ENCODE measurements around the gene SERPINE2.

The SERPINE2 gene

GRCh38 chr2:223981241-223981640, 57.8 kb downstream of the SERPINE2 start:
- no peak overlapping the region for H3K27ac ChIP-seq
- H3K27me3 ChIP-seq, result no peaks in the 10 kb centered on the region
- no peak overlapping the region for H3K4me3 ChIP-seq
- no peaks in the 10 kb centered on the region for H3K9me3 ChIP-seq
- peaks cover 11% of the 10 kb centered on the region for H3K4me1 ChIP-seq
- H3K36me3 ChIP-seq, result peaks cover 37% of the 10 kb centered on the region
- H4K20me1 ChIP-seq, result no peaks in the 10 kb centered on the region
- no peak overlapping the region for H3K9ac ChIP-seq
- TF ChIP-seq Cebpa-rat (IDR thresholded peaks at IDR 0.05), result no peak
- H3K4me2 ChIP-seq, result no peak overlapping the region

GRCh38 chr2:223980803-223981202, 58.3 kb downstream of the SERPINE2 start:
- peak overlapping the region; percentile 25; the same call in 1 of the 2 replicates for H3K4me2 ChIP-seq
- H3K27me3 ChIP-seq, result no peaks in the 10 kb centered on the region
- TF ChIP-seq Cebpa-rat (IDR thresholded peaks at IDR 0.05), result no peak
- H3K9me3 ChIP-seq, result no peaks in the 10 kb centered on the region
- no peak overlapping the region for H3K27ac ChIP-seq
- peaks cover 11% of the 10 kb centered on the region for H3K4me1 ChIP-seq
- H3K9ac ChIP-seq, result no peak overlapping the region
- peaks cover 32% of the 10 kb centered on the region for H3K36me3 ChIP-seq
- no peaks in the 10 kb centered on the region for H4K20me1 ChIP-seq
- no peak overlapping the region for H3K4me3 ChIP-seq

- peaks cover 32% of the 10 kb centered on the region for H3K36me3 ChIP-seq
- peaks cover 11% of the 10 kb centered on the region for H3K4me1 ChIP-seq
- TF ChIP-seq Cebpa-rat (IDR thresholded peaks at IDR 0.05), result no peak
- H3K9ac ChIP-seq, result 0 out of 2 replicates have a peak overlapping the region, but pooled peaks have one; percentile 23
- H3K27ac ChIP-seq, result no peak overlapping the region
- H3K27me3 ChIP-seq, result no peaks in the 10 kb centered on the region
- no peak overlapping the region for H3K4me3 ChIP-seq
- H4K20me1 ChIP-seq, result no peaks in the 10 kb centered on the region
- no peaks in the 10 kb centered on the region for H3K9me3 ChIP-seq
- peak overlapping the region; percentile 25 for H3K4me2 ChIP-seq
These were observed 58.7 kb downstream of the SERPINE2 start for GRCh38 chr2:223980397-223980735.

GRCh38 chr2:223979730-223980396, 59.2 kb downstream of the SERPINE2 start:
- Histone ChIP-seq H3K4me3 (no peak overlapping the region), H4K20me1 (no peaks in the 10 kb centered on the region), H3K36me3 (peaks cover 31% of the 10 kb centered on the region), H3K27me3 (no peaks in the 10 kb centered on the region), H3K9me3 (no peaks in the 10 kb centered on the region), H3K4me2 (peak overlapping the region; percentile 25), H3K9ac (no peak overlapping the region), H3K4me1 (peaks cover 11% of the 10 kb centered on the region), H3K27ac (no peak overlapping the region)
- TF ChIP-seq Cebpa-rat (IDR thresholded peaks at IDR 0.05), result no peak

- Histone ChIP-seq H3K4me2 (no peak overlapping the region), H4K20me1 (no peaks in the 10 kb centered on the region), H3K27me3 (no peaks in the 10 kb centered on the region), H3K36me3 (peaks cover 19% of the 10 kb centered on the region; the same call in 1 of the 2 replicates), H3K4me3 (no peak overlapping the region), H3K9ac (no peak overlapping the region), H3K9me3 (no peaks in the 10 kb centered on the region), H3K4me1 (peaks cover 11% of the 10 kb centered on the region), H3K27ac (no peak overlapping the region)
- TF ChIP-seq Cebpa-rat (IDR thresholded peaks at IDR 0.05), result no peak
These were observed 60.6 kb downstream of the SERPINE2 start for GRCh38 chr2:223978451-223978850.

GRCh38 chr2:223976635-223977226, 62.4 kb downstream of the SERPINE2 start:
- Histone ChIP-seq H3K9ac (no peak overlapping the region), H4K20me1 (no peaks in the 10 kb centered on the region)

GRCh38 chr2:223973606-223974005, 65.5 kb downstream of the SERPINE2 start:
- H3K4me1 ChIP-seq, result no peaks in the 10 kb centered on the region
- no peaks in the 10 kb centered on the region; the same call in 1 of the 2 replicates for H4K20me1 ChIP-seq
- no peak overlapping the region for H3K27ac ChIP-seq
- no peak overlapping the region for H3K4me2 ChIP-seq
- peaks cover 7% of the 10 kb centered on the region for H3K36me3 ChIP-seq
- H3K9me3 ChIP-seq, result no peaks in the 10 kb centered on the region
- no peak for TF ChIP-seq Cebpa-rat (IDR thresholded peaks at IDR 0.05)
- no peak overlapping the region for H3K4me3 ChIP-seq
- no peaks in the 10 kb centered on the region for H3K27me3 ChIP-seq
- no peak overlapping the region for H3K9ac ChIP-seq

More at GRCh38 chr2:223976635-223977226, 62.4 kb downstream of the SERPINE2 start:
- no peak overlapping the region for H3K27ac ChIP-seq
- no peak overlapping the region for H3K4me2 ChIP-seq
- no peak for TF ChIP-seq Cebpa-rat (IDR thresholded peaks at IDR 0.05)
- no peaks in the 10 kb centered on the region for H3K9me3 ChIP-seq
- no peak overlapping the region for H3K4me3 ChIP-seq
- peaks cover 13% of the 10 kb centered on the region; the same call in 1 of the 2 replicates for H3K36me3 ChIP-seq
- H3K27me3 ChIP-seq, result no peaks in the 10 kb centered on the region
- H3K4me1 ChIP-seq, result peaks cover 11% of the 10 kb centered on the region

- no peak overlapping the region for H3K27ac ChIP-seq
- no peak for TF ChIP-seq Cebpa-rat (IDR thresholded peaks at IDR 0.05)
- no peak overlapping the region for H3K9ac ChIP-seq
- H3K4me3 ChIP-seq, result no peak overlapping the region
- H3K4me2 ChIP-seq, result no peak overlapping the region
- H3K36me3 ChIP-seq, result peaks cover 16% of the 10 kb centered on the region
- no peaks in the 10 kb centered on the region for H3K4me1 ChIP-seq
- no peaks in the 10 kb centered on the region for H3K9me3 ChIP-seq
- H4K20me1 ChIP-seq, result no peaks in the 10 kb centered on the region; the same call in 1 of the 2 replicates
- no peaks in the 10 kb centered on the region for H3K27me3 ChIP-seq
These were observed 66.4 kb downstream of the SERPINE2 start for GRCh38 chr2:223972656-223973102.

GRCh38 chr2:223971731-223972130, 67.4 kb downstream of the SERPINE2 start:
- H3K4me2 ChIP-seq, result no peak overlapping the region
- no peak overlapping the region for H3K27ac ChIP-seq
- H4K20me1 ChIP-seq, result peaks cover 5% of the 10 kb centered on the region; the same call in 1 of the 2 replicates
- H3K27me3 ChIP-seq, result no peaks in the 10 kb centered on the region
- no peaks in the 10 kb centered on the region for H3K4me1 ChIP-seq
- no peak overlapping the region for H3K9ac ChIP-seq
- peaks cover 25% of the 10 kb centered on the region for H3K36me3 ChIP-seq
- no peak for TF ChIP-seq Cebpa-rat (IDR thresholded peaks at IDR 0.05)
- H3K4me3 ChIP-seq, result no peak overlapping the region
- H3K9me3 ChIP-seq, result no peaks in the 10 kb centered on the region

GRCh38 chr2:223970343-223971128, 68.5 kb downstream of the SERPINE2 start:
- Histone ChIP-seq H3K27me3 (no peaks in the 10 kb centered on the region), H4K20me1 (peaks cover 17% of the 10 kb centered on the region), H3K36me3 (peaks cover 35% of the 10 kb centered on the region), H3K9me3 (no peaks in the 10 kb centered on the region), H3K4me2 (no peak overlapping the region), H3K4me3 (no peak overlapping the region), H3K4me1 (no peaks in the 10 kb centered on the region), H3K9ac (no peak overlapping the region), H3K27ac (no peak overlapping the region)
- peak; percentile 67; the same call in 1 of the 2 replicates for TF ChIP-seq Cebpa-rat (IDR thresholded peaks at IDR 0.05)
